CD4-positive, alpha-beta T cell treated with Interleukin-1 beta for 1 hour (primary cell): ENCODE data around the gene TFF1.

Experiments used
- DNase-seq, 2 donors: peaks; one replicate each; pipeline ENCODE4 v3.0.0-alpha.2; 2020 to 2022

Gene TFF1

DNA sequence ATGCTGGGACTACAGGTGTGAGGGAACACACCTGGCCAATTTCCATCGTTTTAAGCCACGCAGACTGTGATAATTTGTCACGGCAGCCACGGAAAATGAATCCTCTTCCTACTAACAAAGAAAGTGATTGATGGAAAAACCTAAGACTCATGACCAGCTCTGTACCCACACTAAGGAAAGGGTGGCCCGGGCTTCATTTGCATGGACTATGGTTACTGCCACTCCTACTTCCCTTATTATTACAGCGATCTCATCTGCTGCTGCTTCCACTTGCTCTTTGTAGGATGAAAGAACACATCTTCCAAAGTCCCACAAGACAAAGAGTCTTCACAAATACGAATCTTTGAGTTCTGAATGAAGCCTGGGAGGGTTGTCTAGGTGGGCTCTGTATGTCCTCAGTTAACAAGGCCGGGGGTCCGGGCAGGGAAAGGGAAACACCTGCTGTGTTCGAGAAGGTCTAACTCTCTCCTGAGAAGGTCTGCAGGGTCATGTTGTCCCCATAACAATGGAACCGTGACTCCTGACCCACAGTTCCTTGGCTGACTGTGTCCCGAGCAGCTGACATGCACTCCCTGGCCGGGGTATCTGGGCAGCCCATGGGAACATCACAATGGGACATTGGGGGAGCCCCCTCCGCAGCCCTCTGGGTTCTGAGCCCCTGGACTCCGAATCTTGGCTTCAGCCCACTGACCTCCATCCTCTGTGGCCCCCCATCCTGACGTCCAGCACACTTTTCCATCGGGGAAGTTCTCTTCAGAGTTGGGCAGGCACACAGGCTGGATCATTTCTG is 13.3 kb upstream of the TFF1 start:
- DNase-seq: no peak

DNA sequence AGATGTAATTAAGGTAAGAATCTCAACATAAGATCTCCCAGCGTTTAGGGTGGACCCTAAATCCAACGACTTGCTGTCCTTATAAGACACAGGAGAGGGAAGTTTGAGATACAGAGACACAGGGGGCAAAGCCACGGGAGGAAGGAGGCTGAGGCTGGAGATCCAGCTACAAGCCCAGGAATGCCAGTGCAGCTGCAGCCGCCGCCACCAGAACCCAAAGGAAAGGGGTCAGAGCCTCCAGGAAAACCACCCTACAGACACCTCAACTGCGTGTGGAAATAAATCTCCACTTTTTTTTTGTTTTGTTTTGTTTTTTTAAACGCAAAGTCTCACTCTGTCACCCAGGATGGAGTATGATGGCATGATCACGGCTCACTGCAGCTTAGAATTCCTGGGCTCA is 12.1 kb upstream of the TFF1 start:
- DNase-seq: no peak

DNA sequence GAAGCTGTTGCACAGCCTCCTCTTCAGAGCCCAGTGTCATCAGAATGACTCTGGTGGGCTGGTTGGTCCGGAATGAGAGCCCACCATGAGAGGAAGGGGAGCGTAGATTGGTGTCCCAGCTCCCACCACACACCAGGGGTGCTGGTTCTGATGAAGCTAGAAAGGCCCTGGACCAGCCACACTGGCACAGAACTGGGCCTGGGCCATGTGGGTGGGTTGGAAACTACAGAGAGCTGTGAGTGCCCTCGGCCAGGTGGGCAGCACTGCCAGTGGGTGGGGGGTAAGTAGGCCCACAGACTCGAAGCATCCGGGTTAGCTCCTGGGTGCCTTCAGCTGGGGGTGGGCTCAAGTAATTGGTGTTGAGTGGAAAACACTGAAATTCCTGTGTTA is 11.6 kb upstream of the TFF1 start:
- no peak for DNase-seq

DNA sequence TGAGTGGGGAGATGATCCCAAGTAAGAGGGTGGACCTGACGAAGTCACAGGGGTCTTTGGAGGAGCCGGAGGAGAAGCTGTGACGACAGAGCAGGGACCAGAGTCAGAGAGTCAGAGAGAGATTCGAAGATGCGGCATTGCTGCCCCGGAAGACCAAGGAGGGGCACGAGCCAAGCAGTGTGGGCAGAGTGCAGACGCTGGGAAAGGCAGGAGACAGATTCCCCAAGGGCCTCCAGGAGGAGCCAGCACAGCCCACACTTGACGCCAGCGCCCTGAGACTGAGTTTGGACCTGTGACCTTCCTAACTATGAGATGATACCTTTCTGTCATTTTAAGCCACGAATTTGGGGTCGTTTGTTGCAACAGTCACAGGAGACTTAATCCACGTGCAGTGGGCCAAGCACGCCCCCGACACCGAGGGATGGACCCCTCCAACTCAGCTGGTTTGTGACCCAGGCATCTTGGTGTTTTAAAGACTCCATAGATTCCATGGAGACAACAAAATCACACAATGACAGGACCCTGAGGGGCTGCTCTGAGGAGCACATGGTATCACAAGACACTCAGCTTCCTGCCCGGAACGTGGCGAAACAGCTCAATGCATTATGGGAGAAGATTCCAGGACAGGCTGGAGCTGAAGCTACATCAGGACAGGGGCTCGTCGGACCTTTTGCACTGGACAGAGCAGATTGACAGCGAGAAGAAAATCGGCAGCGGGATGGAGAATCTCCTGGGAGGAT is 11.0 kb upstream of the TFF1 start:
- no peak for DNase-seq

DNA sequence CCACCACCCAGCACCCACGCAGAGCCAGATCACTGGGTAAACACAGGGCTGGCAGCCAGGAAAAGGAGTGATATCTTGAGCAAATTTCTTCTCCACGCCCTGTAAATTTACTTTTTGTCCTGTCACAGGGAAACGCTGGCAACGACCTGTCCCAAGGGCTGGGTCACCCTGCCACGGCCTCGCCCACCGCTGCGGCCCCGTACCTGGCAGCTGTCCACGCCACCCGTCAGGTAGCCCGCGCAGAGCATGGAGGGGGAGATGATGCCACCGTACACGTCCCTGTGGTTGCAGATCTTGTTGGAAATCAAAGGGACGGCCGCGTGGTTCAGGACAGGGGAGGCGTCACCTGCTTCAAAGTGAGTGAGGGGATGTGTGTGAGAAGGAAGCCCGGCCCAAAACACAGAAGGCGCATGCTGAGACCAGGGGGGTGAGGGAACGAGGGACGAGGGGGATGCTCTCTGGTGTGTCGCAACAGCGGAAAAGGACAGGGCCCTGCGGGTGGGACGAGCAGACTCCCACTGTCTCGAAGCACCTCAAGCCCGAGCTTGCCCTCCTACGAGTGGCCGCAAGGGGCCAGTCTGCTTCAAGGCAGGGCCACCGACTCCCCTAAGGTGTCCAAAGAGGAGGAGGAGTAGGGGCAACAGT is 10.1 kb upstream of the TFF1 start:
- no peak for DNase-seq

DNA sequence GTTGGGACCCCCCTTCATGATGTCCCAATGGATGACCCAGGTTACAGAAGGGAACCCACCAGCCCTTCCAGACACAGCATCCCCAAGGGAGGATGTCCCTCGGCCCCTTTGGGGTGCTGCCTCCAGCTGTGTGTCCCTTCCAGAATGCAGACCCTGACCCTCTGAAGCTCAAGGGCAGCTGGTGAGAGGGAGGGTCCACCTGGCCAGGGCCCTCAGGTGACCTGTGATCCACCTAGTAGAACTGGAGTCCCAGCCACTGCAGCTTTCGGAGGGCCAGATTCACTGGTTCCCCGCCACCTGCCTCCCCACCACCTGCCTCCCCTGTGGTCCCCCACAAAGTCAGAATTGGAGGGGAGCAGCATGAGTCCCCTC is 9.6 kb upstream of the TFF1 start:
- DNase-seq: no peak

DNA sequence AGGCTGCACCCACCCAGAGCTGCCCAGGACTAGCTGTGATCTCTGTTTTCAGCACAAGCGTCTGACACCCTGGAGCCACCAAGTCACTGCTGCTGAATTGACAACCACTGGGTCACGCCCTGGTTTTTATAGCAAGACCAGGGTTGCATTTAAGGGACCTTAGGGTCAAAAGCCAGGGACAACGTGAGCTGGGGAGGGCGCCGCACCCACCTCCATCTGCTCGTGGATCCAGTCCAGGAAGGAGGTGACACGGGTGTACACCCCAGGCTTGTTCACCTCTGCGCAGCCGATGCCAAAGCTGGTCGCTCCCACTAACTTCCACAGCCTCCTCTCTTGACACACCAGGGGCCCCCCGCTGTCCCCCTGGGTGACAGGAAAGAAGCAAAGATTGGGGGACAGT is 9.2 kb upstream of the TFF1 start:
- DNase-seq: no peak

DNA sequence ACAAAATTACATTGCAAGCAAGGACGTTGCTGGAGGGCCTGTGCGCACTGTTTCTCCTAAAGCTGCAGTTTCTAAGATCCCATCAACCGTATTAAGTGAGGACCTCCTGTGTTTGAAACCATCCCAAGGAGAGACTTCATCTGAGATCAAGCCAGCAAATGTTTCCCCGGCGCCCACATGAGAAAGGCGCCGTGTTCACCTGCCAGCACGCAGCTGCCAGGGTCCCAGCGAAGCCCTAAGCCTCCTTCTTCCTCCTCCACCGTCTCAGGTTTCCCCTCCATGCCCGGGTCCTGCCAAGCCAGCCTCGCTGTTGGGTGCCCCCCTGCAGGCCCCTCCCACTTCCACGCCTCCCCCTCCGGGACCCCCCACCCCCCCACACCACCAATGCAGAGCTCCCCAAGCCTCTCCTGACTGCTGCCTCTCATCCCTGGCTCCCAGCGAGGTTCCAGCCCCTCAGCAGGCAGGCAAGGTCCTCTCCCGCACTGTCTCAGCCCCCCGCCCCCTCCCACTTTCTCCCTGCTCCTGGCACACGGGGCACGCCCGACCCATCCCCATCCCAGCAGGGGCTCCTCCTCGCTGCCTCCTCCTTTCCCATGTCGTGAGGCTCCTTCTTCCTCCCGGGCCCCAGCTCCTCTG is 8.6 kb upstream of the TFF1 start:
- no peak for DNase-seq

DNA sequence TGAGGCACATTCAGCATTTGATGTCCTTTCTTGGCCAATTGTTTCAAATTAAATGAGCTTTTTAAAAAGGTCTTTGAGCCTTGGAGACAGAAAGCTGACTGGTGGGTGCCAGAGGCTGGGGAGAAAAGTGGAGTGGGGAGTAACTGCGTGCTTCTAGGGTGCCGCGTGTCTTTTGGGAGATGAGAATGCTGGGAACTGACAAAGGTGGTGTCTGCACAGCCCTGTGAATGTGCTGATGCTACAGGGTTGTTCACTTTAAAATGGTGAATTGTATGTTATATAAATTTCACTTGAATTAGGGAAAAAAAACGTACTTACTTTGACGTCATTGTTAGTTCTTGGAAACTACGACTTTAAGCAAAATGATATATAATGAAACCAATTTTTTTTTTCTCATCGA is 8.1 kb upstream of the TFF1 start:
- no peak for DNase-seq

DNA sequence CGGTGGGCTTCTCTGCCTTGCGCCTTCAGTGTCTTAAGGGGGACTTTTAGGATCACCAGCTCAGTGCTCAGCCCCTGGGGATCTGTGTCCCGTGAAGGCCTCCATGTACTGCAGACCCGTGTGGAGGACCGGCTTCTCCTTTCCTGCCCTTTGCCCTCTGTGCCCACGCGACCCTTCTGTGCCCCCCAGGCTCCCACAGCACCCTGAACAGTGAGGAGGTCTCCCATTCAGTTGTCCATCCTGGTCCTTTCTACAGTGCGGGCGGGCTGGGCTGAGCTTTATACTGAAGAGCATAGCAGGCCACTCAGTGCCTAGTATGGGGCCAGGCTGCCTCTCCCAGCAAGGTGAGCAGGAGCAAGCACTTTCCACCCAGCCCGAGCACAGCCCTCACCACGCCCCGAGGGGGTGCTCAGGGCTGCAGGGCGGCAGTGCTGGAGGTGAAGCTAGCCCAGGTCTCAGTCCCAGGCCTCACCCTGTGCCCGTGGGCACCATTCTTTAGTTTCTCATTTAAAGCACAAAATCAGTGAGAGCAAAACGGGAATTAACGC is 7.6 kb upstream of the TFF1 start:
- no peak for DNase-seq

DNA sequence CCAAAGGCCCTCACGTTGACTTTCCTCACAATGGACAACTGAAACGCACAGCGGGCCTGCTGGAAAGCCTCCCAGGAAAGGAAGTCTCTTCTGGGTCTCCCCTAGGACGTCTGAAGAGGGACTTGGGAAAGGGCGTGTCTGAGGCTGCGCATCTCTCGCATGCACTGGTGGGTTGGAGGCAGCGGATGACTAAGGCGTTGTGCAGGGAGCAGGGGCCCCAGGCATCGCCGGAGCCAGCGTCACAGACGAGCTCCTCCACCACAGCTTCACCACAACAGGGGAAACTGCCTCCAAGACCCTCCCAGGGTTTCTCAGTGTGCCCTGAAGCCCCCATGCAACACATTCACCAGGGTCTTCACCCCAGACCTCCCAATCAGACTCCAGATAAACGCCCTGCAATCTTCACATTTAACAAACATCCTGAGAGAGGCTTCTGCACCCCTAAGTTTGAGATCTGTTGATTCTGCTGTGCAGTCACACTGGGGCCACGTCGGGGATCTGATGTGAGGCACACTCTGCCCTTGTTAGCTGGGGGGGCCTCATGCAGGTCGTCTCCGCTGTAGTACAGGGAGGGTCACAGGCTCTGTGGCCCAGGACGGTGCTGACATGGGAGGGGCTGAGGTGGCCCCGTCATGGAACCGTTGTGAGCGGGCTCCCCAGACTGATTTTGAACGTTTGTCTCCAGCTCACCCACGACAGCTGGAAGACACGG is 7.0 kb upstream of the TFF1 start:
- no peak for DNase-seq

DNA sequence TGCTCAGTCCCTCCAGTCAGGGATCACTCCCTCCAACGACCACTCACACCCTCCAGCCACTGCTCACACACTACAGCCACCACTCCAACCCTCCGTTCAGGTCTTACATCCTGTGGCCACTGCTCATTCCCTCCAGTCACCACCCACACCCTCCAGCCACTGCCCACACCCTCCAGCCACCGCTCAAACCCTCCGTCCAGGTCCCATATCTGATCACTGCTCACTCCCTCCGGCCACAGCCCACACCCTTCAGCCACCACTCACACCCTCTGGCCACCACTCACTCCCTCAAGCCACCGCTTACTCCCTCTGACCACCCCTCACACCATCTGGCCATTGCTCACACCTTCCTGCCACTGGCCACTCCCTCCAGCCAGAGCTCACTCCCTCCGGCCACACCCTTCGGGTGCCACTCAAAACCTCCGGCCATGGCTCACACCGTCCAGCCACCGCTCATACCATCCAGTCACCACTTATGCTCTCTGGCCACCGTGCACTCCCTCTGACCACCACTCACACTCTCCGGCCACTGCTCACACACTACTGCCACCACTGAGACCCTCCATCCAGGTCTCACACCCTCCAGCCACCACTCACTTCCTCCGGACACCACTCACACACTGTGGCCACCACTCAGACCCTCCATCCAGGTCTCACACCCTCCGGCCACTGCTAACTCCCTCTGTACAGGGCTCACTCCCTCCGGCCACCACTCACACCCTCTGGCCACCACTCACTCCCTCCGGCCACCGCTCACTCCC is 4.7 kb upstream of the TFF1 start:
- DNase-seq: no peak

DNA sequence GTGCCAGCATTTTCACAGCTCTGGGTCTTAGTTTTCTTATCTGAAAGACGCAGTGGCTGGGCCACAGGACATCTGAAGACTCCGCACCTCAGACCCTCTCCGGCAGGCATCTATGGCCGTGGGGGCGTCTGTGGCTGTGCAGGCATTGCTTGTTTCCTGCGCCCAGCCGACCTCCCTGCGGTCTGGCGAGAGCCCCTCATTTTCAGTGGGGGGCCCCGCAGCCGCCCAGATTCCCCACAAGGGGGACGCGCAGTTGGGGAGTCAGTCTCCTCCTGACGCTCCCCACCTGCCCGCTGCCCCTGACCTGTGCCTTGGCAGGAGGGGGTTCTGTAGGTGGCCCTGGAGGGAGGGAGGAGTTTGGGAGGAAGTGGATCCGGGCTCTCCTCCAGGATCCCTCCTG is 3.5 kb upstream of the TFF1 start:
- DNase-seq: no peak

DNA sequence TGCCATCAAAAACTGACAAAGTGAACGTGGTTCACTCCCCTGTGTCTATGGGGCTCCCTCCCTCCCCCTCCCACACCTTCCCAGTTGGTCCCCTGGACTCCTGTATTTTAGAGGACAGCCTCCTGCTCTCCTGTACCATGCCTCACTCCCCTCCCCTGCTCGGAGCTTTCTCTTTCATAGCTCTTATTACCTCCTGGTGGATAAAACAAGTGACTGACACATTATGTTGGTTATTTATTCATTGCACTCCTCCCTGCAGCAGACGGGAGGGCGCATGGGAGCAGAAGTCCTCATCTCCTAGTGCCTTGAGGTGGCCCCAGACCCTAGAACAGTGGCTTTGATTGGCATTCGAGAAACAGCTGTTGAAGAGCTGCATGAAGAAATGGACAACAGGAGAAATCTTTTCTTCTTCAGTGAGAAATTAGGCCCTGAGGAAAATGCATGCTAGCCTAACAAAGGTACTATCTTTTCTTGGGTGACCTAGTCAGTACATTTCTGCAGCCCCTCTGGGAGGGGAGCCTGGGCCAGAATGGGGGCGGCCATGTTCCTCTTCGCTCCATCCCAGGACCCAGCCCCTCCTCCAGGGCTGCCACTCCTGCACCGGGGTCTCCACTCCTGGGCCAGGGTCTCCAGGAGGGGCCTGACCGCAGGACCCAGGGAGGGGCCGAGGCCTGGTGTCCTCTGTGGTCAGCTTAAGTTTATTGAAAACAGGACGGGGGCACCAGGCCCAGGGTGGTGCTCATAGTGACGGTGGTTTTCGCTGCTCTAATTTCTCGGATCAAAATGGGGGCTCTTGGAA is 1.2 kb upstream of the TFF1 start:
- no peak for DNase-seq

DNA sequence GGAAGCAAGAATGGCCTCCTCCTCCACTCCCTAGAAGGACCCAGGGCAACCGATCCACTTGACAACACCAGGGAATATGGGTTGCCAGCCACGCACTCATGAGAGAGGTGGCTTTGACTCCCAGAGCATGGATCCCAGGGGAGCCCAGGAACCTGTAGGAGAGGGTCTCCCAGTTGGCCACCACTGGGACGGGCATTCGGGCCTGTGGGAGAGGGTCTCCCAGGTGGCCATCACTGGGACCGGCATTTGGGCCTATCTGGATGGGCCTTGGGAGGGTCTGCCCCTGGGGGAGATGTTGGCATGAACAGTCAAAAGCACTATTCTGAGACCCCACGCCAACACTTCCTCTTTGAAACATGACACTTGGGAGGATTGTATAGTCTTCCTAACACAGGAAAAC is 565 bp downstream of the TFF1 start:
- DNase-seq: no peak

DNA sequence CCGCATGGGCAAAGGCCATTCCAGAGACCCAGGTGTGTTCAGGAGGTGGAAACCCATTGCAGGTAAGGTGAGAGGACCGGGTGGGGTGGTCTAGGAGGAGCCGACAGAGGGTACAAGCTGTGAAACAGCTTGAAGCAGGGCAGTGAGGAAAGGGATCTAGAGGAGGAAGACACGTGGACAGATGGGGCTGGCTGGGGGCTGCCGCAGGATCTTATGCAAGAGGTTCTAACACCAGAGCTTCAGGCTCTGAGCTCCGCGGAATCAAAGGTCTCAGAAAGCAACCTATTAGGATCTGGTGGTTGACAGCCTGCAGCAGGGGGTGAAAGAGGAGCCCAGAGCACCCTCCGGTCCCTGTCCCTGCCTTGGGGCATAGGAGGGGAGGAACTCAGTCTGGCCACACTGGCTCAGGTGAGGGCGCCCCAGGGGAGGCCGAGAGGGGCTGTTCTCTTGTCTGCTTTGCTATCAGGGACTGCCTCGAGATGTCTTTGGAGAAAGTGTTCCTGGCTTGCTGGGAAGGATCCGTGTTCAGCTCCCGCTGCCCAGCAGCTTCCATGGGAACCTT is 1.9 kb downstream of the TFF1 start:
- no peak for DNase-seq

DNA sequence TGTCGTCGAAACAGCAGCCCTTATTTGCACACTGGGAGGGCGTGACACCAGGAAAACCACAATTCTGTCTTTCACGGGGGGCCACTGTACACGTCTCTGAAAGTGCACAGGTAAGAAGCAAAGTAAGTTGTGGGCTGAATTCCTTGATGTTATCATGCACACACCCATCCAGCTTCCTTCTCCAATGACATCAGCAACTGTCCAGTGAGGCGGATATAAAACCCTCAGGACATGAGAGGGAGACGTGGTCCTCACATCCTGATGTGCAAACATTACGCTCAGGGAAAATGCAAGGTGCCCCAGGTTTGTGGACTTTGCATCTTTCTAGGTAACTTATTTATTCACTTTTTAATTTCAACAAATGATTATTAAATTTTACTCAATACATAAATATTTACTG is 3.0 kb downstream of the TFF1 start:
- DNase-seq: no peak

DNA sequence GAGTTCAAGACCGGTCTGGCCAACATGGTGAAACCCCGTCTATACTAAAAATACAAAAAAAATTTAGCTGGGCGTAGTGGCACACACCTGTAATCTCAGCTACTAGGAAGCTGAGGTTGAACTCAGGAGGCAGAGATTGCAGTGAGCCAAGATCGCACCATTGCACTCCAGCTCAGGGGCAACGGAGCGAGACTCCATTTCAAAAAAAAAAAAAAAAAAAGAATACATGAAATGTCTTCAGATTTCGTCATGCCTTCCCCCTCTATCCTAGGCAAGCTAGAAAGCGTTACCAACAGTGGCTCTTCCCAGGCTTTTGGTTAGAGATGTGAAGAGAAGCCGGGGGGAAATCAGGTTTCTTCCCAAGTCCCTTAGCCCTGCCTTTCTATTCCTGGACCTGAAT is 3.6 kb downstream of the TFF1 start:
- DNase-seq: no peak

DNA sequence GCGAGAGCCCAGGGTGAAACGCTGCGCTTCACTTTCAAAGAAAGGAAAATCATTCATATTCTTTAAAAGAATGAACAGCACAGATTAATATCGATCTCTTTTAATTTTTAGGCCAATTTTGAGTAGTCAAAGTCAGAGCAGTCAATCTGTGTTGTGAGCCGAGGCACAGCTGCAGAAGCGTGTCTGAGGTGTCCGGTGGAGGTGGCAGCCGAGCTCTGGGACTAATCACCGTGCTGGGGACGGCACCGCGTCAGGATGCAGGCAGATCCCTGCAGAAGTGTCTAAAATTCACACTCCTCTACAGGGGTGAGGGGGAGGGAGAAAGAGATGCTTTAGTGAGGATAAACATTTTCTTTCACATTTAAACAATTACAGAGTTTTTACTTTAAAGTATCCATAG is 4.1 kb downstream of the TFF1 start:
- no peak for DNase-seq

DNA sequence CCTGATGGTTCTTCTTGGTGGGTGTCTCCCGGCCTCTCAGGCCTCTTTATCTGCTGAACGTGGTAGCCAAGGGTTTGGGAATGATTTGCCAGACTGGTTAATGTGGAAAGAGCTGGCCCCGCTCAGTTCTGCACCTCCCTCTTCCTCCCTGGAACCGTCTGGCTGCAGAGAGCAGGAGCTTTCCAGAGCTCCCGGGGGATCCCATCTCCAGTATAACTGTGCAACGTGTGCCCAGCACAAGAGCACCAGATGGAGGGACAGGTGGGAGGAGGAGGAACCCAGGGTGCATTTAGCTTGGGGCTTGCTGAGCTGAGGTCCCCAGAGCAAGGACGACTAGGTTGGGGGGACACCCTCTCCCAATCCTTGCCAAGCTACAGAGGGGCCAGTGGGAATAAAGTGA is 5.0 kb downstream of the TFF1 start:
- no peak for DNase-seq

DNA sequence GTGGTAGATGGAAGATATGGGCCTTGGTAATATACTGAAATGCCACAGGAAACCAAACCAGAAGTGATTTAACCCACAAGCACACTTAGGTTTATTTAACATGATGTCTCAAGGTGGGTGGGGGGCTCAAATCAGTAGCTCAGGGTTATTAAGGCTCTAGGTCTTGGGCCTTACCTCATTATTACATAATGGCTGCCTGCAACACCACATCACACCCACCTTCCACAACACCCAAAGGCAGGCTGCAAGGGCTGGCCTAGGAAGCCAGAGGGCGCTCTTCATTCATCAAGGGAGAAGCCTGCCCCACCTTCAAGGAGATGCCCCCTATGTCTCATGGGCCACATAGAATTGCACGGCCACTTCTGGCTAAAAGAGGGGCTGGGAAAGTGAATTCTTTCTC is 6.0 kb downstream of the TFF1 start:
- no peak for DNase-seq
